PC-3 (cell line): ENCODE results near the gene TBPL1. TPM values are rescaled to one million over a fixed set of nuclear protein-coding genes. Genes with fewer than 3 reads are reported as not detected.

Experiments used
- ATAC-seq: fragments of 200-7000 bp; cut with Tn5 transposase; 2 replicates; pipeline ENCODE4 v1.9.1; 2020; ENCODE audit warnings: mild to moderate bottlenecking, moderate library complexity
- Bru-seq: library from RNA; stranded (reverse); fragments of 400-500 nt; gene quantifications from one replicate; lab custom pipeline; 2021; lab: Mats Ljungman, UMichigan
- BruChase-seq, 2 experiments: library from RNA; stranded (reverse); fragments of 400-500 nt; gene quantifications; one replicate each; lab custom pipeline; 2021; lab: Mats Ljungman, UMichigan
- BruUV-seq: library from RNA; stranded (reverse); fragments of 400-500 nt; replicated peaks from 2 replicates; lab custom pipeline; 2021; lab: Mats Ljungman, UMichigan
- CTCF ChIA-PET: fragments of 300-600 bp; sonication (Branson Sonifier 250); formaldehyde crosslinking; loops from one replicate; lab custom pipeline; 2022; ENCODE audit warnings: antibody characterized with exemption; lab: Charles Lee
- POLR2A ChIA-PET: fragments of 300-600 bp; sonication (Branson Sonifier 250); formaldehyde crosslinking; loops from one replicate; lab custom pipeline; 2022; ENCODE audit warnings: antibody characterized with exemption; ENCODE audit not compliant: unreplicated experiment; lab: Charles Lee
- DNase-seq: peaks from one replicate; pipeline ENCODE4 v3.0.0-alpha.2; 2015
- H2AFZ ChIP-seq: fragments of 300-600 bp; sonication (generic); 2 replicates; pipeline ENCODE4 v1.6.0; 2016; ENCODE audit warnings: antibody characterized with exemption, low read length
- H3F3A ChIP-seq: fragments of 300-600 bp; sonication (generic); one replicate; pipeline ENCODE4 v1.6.0; 2017; ENCODE audit warnings: antibody characterized with exemption, low read length, control low read depth, mild to moderate bottlenecking; ENCODE audit not compliant: unreplicated experiment
- H3K27ac ChIP-seq: fragments of 300-600 bp; sonication (generic); 2 replicates; pipeline ENCODE4 v1.5.1; 2016; ENCODE audit warnings: mild to moderate bottlenecking, low read length
- H3K27me3 ChIP-seq: fragments of 300-600 bp; sonication (generic); 2 replicates; pipeline ENCODE4 v1.6.1; 2016; ENCODE audit warnings: low read length, mixed read lengths
- H3K36me3 ChIP-seq: fragments of 300-600 bp; sonication (generic); 2 replicates; pipeline ENCODE4 v1.6.1; 2016; ENCODE audit warnings: low read depth, mixed run types, low read length, mixed read lengths
- H3K4me1 ChIP-seq: fragments of 300-600 bp; sonication (generic); 2 replicates; pipeline ENCODE4 v1.5.1; 2016; ENCODE audit warnings: low read length; ENCODE audit not compliant: insufficient read depth
- H3K4me2 ChIP-seq: fragments of 300-600 bp; sonication (generic); 2 replicates; pipeline ENCODE4 v1.6.0; 2016; ENCODE audit warnings: low read length
- H3K4me3 ChIP-seq: fragments of 300-600 bp; sonication (generic); 2 replicates; pipeline ENCODE4 v1.5.1; 2016; ENCODE audit warnings: mild to moderate bottlenecking, low read length, mixed read lengths
- H3K79me2 ChIP-seq: fragments of 300-600 bp; sonication (generic); 2 replicates; pipeline ENCODE4 v1.6.1; 2017; ENCODE audit warnings: low read length, mixed read lengths
- H3K9ac ChIP-seq: fragments of 300-600 bp; sonication (generic); 2 replicates; pipeline ENCODE4 v1.6.0; 2016; ENCODE audit warnings: mild to moderate bottlenecking, low read length
- H3K9me2 ChIP-seq: fragments of 300-600 bp; sonication (generic); replicated peaks from 2 replicates; pipeline ENCODE4 v1.6.1; 2016; ENCODE audit warnings: mixed run types, low read length, mixed read lengths
- H3K9me3 ChIP-seq: fragments of 300-600 bp; sonication (generic); 2 replicates; pipeline ENCODE4 v1.6.1; 2016; ENCODE audit warnings: low read length, mixed read lengths
- H4K20me1 ChIP-seq: fragments of 300-600 bp; sonication (generic); 2 replicates; pipeline ENCODE4 v1.6.1; 2016; ENCODE audit warnings: low read length, mixed read lengths
- EZH2 ChIP-seq: fragments of 300-600 bp; sonication (generic); IDR thresholded peaks from one replicate; pipeline ENCODE4 v1.6.1; 2017; ENCODE audit warnings: antibody characterized with exemption, mild to moderate bottlenecking, low read length; ENCODE audit not compliant: unreplicated experiment
- EZH2phosphoT487 ChIP-seq: fragments of 300-600 bp; sonication (generic); IDR thresholded peaks from 2 replicates; pipeline ENCODE4 v1.6.1; 2018; ENCODE audit warnings: mild to moderate bottlenecking, antibody characterized with exemption, low read length, borderline replicate concordance
- intact Hi-C: fragments of 100-400 bp; cut with micrococcal nuclease; formaldehyde crosslinking; loops from 2 replicates; pipeline ENCODE4 v1.9.0; 2023
- long read RNA-seq: library from polyadenylated mRNA; unstranded; transcript quantifications from one replicate; pipeline ENCODE4 v2.0.0, GENCODE V29; 2021; ENCODE audit not compliant: unreplicated experiment
- total RNA-seq: library from RNA; depleted of rRNA; stranded (reverse); fragments of >200 nt; gene quantifications from 2 replicates; pipeline ENCODE4 v1.2.3, GENCODE V29; 2014; rRNA removed
- TF ChIP-seq, protein P1 (sequence below): fragments of 300-600 bp; sonication (generic); conservative IDR thresholded peaks from 2 replicates; pipeline ENCODE4 v1.5.1; 2017; ENCODE audit warnings: antibody characterized with exemption, low read depth, mild to moderate bottlenecking, low read length

The TBPL1 gene
- 17.7 and 30.8 TPM in 2 replicates for total RNA-seq
- percentile 68 among the genes with signal in this experiment for Bru-seq, nascent RNA
- BruChase-seq, experiment 1, labeled RNA remaining after a 6-hour chase, result percentile 64 among the genes with signal in this experiment
- percentile 70 among the genes with signal in this experiment for BruChase-seq, experiment 2, labeled RNA remaining after a 2-hour chase
- long read RNA-seq, full-length matches to known transcripts, result 28 of 30 reads
- long read RNA-seq, partial matches to known transcripts, result 1 of 30 reads
- long read RNA-seq, other reads (novel, unspliced or antisense), result 1 of 30 reads

DNA sequence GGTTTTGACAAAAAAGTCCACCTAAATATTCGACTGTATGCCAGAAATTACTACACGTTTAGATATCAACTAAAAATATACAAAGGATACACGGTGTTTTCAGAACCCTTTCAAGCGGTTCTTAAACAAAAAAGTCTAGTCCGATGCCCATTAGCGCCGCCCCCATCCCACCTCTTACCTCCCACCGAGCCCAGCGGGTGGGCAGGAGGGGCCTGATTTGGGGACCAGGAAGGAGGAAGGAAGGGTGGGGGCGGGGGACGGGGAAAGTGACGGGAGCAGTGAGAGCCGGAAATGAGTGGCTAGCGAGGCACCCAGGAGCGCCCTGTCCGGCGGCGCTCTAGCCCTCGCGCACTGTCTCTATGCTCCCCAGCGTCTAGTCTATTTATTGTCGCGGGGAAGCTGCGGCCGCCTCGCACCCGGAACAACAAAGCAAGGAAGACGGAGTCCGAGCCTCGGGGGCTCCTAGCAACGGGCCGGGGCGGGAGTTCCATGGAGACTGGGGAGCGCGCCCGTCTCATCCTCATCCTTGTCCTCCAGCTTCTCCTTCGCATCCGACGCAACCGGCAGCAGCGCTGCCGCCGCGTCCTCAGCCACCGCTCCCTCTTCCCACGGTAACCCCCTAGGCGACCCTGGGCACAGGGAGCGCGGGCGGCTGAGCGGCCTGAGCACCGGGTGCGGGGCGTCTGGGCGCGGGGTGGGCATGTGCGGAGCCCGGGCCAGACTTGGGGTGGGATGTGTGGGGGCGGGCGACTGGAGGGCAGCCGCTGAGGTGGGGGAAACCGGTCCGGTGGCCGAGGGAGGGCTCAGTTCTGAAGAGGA, at the start of gene TBPL1:
Gene TBPL1 (plus strand): TSS at position 410 of the 819 bp plus-strand sequence. CDS start 26,902 bp downstream, outside the sequence.
- ATAC-seq (peak; percentile 88), DNase-seq (peak; percentile 85)
- intact Hi-C loops, result no loop called here
- POLR2A ChIA-PET, result no interaction called here
- peak within 1 kb of the TSS; percentile 77 for H3K4me3 ChIP-seq
- CTCF ChIA-PET, result no interaction called here
- H3K27ac ChIP-seq, result peak within 1 kb of the TSS; percentile 61
- H3K4me2 ChIP-seq, result peak within 1 kb of the TSS; percentile 84
- H3K27me3 ChIP-seq, result no peaks in the 10 kb centered on the region
- H3K36me3 ChIP-seq, result no peaks in the 10 kb centered on the region
- no peaks in the 10 kb centered on the region for H3K9me3 ChIP-seq
- no peaks in the 10 kb centered on the region for H3F3A ChIP-seq
- TF ChIP-seq EZH2phosphoT487, result no peak
- TF ChIP-seq EZH2, result no peak
- TF ChIP-seq, protein P1, sequence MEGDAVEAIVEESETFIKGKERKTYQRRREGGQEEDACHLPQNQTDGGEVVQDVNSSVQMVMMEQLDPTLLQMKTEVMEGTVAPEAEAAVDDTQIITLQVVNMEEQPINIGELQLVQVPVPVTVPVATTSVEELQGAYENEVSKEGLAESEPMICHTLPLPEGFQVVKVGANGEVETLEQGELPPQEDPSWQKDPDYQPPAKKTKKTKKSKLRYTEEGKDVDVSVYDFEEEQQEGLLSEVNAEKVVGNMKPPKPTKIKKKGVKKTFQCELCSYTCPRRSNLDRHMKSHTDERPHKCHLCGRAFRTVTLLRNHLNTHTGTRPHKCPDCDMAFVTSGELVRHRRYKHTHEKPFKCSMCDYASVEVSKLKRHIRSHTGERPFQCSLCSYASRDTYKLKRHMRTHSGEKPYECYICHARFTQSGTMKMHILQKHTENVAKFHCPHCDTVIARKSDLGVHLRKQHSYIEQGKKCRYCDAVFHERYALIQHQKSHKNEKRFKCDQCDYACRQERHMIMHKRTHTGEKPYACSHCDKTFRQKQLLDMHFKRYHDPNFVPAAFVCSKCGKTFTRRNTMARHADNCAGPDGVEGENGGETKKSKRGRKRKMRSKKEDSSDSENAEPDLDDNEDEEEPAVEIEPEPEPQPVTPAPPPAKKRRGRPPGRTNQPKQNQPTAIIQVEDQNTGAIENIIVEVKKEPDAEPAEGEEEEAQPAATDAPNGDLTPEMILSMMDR, result no peak
- peaks cover 18% of the 10 kb centered on the region for H3K4me1 ChIP-seq
- H3K9me2 ChIP-seq, result no peaks in the 10 kb centered on the region
- peak within 1 kb of the TSS; percentile 92 for H2AFZ ChIP-seq
- peak within 1 kb of the TSS; percentile 81 for H3K9ac ChIP-seq
- H3K79me2 ChIP-seq, result peaks cover 49% of the 10 kb centered on the region
- no TSS peak for BruUV-seq
- no peaks in the 10 kb centered on the region; the same call in 1 of the 2 replicates for H4K20me1 ChIP-seq

DNA sequence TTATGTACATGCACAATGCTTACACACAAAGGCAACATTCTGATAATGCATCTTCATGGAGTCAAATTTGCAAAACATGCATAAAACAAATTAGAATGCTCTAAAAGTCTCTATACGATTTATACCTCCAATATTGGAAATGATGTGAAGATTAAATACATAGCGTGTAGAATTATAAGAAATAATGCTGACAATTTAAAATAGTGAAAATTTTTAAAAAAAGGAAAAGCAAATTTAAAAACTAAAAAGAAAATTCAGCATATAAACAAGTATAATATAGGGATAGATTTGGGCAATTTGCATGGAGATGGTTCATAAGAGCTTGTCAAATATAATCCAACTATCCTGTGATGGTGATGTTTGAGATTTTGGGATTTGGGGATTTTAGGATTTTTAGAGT, 49.2 kb upstream of the TBPL1 start:
- TF ChIP-seq EZH2, result no peak
- TF ChIP-seq, protein P1, result no peak
- TF ChIP-seq EZH2phosphoT487, result no peak
- BruUV-seq, result no TSS peak
- intact Hi-C loops, result no loop called here
- Histone ChIP-seq H3K4me2 (no peak overlapping the region), H3K4me3 (no peak overlapping the region), H3K9me3 (no peaks in the 10 kb centered on the region), H3K4me1 (no peaks in the 10 kb centered on the region), H4K20me1 (no peaks in the 10 kb centered on the region), H3K27me3 (peaks cover 7% of the 10 kb centered on the region; the same call in 1 of the 2 replicates), H3K36me3 (no peaks in the 10 kb centered on the region), H3K79me2 (no peaks in the 10 kb centered on the region), H3K9ac (no peak overlapping the region), H3K9me2 (no peaks in the 10 kb centered on the region), H3F3A (no peaks in the 10 kb centered on the region), H3K27ac (no peak overlapping the region), H2AFZ (no peak overlapping the region)
- DNase-seq (no peak), ATAC-seq (no peak)
- CTCF ChIA-PET, result interaction anchor here (0.5 kb wide), 1 partner anchor 158 kb away, joined by 8 read pairs; no protein-coding TSS in a partner anchor
- POLR2A ChIA-PET, result no interaction called here
